Breast epithelium (tissue), 3 donors: ENCODE measurements around the gene ELP5.

Experiments
- CTCF ChIP-seq, 3 donors: fragments of 450-650 bp; IDR thresholded peaks; one replicate each; pipeline ENCODE4 v1.5.1; 2016 to 2017; ENCODE audit warnings: antibody characterized with exemption in 3 of 3, mild to moderate bottlenecking in 3 of 3, moderate library complexity in 3 of 3
- POLR2A ChIP-seq: fragments of 450-650 bp; IDR thresholded peaks from one replicate; pipeline ENCODE4 v1.6.1; 2016; ENCODE audit warnings: antibody characterized with exemption, mild to moderate bottlenecking, moderate library complexity
- POLR2AphosphoS5 ChIP-seq, 3 donors: sonication (generic); formaldehyde crosslinking; IDR thresholded peaks; one replicate each; pipeline ENCODE4 v1.6.1; 2017; ENCODE audit warnings: antibody characterized with exemption in 3 of 3

DNA sequence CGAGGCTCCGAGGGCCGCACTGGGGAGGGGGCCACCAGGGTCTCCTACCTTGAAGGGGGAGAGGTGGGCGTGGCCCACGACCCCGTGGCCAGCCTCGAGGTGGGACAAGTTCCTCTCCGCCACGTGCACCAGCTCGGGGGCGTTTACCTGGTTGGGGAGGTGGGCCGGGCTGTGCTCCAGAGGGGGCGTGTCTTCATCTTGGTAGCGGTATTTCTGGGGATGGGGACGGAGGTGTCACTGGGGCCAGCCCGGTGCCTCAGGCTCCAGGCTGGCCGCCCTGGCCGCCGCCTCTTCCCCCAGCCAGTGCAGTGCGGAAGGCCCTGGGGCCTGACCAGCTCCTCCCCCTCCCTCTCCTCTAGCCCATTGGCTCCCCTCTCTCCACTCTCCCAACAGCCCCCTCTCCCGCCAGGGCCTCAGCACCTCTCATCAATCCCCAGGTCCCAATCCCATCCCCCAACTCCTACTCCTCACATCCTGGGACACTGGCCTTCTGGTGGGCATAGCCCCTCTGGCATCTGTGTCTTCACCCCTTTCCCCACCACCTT is 43.9 kb upstream of the ELP5 start:
- no peak for TF ChIP-seq CTCF (IDR thresholded peaks at IDR 0.05)
- TF ChIP-seq POLR2A: no peak
- TF ChIP-seq POLR2AphosphoS5 (IDR thresholded peaks at IDR 0.05): no peak
